HG02610 (cell line): ENCODE measurements around the gene MDH1B.
"Not testable (repeated sequence)": the region's sequence is repeated elsewhere in the genome, so short reads cannot be mapped to it uniquely, and the experiment has no call there.

Experiments
- ATAC-seq: cut with Tn5 transposase; IDR thresholded peaks from one replicate; pipeline ENCODE4 v1.9.1; 2021; ENCODE audit warnings: mild to moderate bottlenecking, moderate library complexity; ENCODE audit not compliant: unreplicated experiment

The MDH1B gene

GRCh38 chr2:206774871-206775270 is 9.7 kb upstream of the MDH1B start:
- no peak for ATAC-seq

- ATAC-seq, result no peak
These were observed 1.2 kb upstream of the MDH1B start for GRCh38 chr2:206766057-206766930.

DNA sequence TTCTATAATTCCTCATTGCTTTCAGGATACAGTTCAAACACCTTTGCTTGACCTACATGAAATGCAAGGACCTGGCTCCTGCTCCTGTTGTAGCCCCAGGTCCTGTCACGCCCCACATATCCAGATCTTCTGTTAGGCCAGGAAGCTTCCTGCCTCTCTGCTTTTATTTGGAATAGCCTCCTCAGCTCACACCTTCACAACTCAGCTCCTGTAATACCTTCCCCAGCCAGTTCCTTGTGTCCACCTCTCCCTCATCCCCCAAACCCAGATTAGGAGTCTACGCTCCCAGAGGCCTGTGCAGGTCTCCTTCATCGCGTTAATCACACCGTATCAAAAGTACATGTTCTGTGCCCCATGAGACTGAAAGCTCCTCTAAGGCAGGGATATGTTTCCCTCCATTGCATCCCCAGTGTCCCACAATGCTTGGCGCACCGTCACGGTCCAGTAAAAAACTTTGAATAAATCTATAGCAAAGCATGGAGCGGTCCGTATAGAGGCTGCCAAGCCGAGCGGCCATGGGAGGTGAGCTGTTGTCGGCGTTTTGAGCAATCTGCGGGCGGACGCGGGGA is 371 bp downstream of the MDH1B start:
- peak; percentile 1 for ATAC-seq

DNA sequence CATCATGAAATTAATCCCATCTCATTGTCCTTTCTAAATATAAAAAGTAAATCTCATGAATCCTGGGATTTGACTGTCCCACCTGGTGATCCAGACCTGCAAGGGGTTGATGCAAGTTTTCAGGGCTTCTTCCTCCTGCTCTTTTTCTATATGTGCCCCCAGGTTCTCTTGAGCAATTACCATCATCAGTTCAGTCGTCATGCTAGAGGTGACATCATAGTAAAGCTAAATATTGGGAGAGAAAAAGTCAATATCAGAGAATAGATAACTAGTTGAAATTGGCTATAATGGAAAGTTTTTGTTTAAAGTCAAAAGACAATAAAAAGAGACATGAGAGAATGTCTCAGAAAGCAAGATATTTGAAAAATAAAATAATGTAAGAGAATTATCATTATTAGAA is 8.3 kb downstream of the MDH1B start:
- ATAC-seq, result no peak

DNA sequence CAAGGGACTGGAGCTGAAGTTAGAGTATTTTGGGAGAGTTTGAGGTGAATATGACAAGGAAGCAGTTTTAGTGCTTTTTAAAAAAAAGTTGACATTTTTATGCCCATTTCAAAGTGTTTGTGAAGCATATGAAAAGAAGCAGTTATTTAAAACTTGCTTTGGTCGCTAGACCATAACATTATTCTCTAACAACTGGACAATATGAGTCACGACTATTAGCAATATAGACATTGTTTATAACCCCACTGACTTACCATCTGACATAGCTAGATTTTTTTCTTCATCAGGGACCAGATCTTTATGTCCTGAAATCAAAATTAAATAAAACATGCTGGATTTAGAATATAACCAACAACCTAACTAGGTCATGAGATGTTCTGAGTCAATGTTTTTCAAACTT is 24.3 kb downstream of the MDH1B start:
- no peak for ATAC-seq

DNA sequence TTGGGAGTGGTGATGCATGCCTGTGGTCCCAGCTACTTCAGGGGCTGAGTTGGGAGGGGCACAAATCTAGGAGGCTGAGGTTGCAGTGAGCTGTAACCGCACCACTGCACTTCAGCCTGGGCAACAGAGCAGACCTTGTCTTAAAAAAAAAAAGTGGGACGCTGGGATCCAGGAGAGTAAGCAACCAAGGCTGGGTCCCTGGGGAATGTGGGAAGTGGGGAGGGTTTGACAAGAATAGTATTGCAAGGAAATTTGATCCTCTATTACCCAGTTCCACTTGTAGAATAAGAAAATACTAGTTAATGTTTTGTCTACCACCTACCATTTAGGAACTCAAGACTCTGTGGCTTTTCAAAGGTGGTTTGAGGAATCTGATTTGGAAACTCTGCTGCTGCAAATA is 25.9 kb downstream of the MDH1B start:
- ATAC-seq, result no peak

- ATAC-seq, result no peak
These were observed 28.2 kb downstream of the MDH1B start for GRCh38 chr2:206736935-206737334.

DNA sequence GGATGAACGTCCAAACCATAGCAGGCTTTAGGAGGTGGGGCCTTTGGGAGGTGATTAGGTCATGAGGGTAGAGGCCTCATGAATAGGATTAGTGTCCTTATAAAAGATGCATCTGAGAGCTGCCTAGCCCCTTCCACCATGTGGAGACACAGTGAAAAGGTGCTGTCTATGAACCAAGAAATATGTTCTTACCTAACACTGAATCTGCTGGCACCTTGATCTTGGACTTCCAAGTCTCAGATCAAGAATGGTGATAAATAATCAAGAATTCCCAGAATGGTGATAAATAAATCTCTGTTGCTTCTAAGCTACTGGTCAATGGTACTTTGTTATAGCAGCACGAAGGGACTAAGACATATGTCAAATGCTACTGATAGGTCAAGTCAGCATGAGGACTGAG is 31.8 kb downstream of the MDH1B start:
- ATAC-seq, result no peak

- ATAC-seq, result no peak
These were observed 36.6 kb downstream of the MDH1B start for GRCh38 chr2:206728277-206729199.

- ATAC-seq, result no peak
These were observed 37.8 kb downstream of the MDH1B start for GRCh38 chr2:206727287-206727686.

- ATAC-seq, result no peak
These were observed 41.8 kb downstream of the MDH1B start for GRCh38 chr2:206723288-206723687.

DNA sequence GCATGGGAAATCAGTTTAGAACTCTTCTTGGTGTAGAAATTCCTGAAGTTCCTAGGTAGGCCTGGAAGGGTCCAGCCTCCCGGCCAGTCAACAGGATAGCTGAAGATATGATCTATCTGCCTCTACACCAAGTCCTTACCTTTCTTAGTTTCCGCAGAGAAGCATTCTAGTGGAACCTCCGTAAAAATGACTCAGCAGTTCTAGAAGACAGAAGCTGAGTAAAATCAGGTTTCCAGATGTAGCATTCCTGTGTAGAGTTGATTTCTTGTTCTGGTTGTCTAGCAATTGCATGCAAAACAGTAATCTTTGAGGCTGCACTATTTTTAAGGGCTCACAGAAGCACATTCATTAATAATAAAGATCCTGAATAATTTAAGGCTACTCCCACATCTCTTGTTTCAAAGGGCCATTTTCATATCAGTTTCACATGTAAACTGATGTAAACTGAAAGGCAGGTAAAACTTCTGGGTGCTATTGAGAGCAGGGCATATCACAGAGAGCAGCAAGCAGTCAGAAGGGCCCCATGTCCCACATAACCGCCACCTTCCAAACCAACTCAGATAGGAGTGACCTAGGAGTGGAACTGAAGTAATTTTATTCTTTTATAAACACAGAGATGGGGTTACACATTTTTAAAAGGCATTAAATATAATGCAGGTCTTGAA is 43.7 kb downstream of the MDH1B start:
- ATAC-seq, result peak; percentile 95

GRCh38 chr2:206718296-206718695 is 46.8 kb downstream of the MDH1B start, which contains the start of gene DYTN:
TSS of gene DYTN (minus strand) at chr2:206718396. CDS start at chr2:206718279, 117 bp downstream.
- no peak for ATAC-seq

DNA sequence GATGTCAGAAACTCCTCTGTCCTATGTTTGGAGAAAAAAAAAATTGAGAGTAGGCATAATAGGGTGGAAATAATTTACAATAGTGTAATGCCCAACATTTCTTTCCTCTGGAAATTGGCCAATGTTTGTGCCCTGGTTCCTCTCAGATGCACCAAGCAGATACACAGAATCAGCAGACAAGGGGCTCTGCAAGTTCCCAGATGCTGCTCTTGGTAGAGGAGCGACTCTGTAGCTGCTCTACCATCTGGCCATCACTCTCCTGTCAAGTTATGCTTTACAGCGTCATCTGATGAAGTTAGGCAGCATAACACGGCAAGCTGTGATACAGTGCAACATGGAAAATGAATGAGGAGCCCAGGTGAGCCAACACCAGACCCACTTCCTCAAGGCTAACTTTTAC is 48.5 kb downstream of the MDH1B start:
- no peak for ATAC-seq

DNA sequence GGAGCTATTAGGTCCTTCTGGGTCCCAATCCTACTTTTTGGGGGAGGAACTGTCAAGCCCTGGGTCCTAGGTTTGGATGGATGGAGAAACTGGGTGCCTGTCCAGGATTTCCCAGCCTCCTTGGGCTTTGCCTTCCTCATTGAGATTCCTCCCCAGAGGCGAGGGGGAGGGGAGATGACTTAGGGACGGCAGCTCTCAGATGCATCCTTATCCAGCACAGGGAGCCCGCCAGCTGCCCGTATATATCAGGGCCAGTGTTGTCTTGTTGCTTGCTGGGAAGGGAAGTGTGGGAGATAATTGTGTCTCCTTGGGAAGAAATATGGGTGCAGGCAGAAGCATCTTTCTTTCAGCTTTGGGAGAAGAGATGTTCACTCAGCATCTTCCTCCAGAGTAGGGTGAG is 49.9 kb downstream of the MDH1B start:
- ATAC-seq, result not testable (repeated sequence)

GRCh38 chr2:206713746-206714145 is 51.4 kb downstream of the MDH1B start:
- peak; percentile 94 for ATAC-seq

GRCh38 chr2:206708286-206708685 is 56.8 kb downstream of the MDH1B start:
- no peak for ATAC-seq

GRCh38 chr2:206707164-206707701 is 57.9 kb downstream of the MDH1B start:
- no peak for ATAC-seq

GRCh38 chr2:206701952-206702605 is 63.0 kb downstream of the MDH1B start:
- no peak for ATAC-seq

DNA sequence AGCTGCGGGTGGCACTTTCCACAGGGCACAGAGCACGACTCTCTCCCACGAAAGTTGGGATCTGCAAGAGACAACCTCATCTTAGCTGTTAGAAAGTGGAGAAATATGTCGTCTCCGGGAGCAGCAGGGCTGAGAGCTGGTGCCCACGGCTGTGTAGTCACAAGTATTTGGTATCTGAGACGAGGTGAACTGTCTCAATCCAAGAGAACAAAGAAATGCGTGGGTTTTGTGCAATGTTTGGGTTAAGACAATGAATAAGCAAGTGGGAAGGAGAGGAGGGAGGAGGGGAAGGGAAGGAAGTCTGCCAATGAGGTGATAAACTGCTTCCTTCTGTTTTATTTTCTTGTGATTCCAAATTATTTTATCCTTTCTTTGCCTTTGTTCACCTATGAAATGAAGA is 65.0 kb downstream of the MDH1B start:
- ATAC-seq, result no peak
